Stimulated activated naive CD4-positive, alpha-beta T cell treated with Interleukin-2 at 50 U/mL for 16 hours (primary cell): ENCODE measurements around the gene DHRS7B.
"Not testable (repeated sequence)": the region's sequence is repeated elsewhere in the genome, so short reads cannot be mapped to it uniquely, and the experiment has no call there.

Experiments
- DNase-seq: peaks from one replicate; lab custom pipeline; 2025; lab: John Stamatoyannopoulos, UW

The DHRS7B gene, protein sequence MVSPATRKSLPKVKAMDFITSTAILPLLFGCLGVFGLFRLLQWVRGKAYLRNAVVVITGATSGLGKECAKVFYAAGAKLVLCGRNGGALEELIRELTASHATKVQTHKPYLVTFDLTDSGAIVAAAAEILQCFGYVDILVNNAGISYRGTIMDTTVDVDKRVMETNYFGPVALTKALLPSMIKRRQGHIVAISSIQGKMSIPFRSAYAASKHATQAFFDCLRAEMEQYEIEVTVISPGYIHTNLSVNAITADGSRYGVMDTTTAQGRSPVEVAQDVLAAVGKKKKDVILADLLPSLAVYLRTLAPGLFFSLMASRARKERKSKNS

GRCh38 chr17:21126645-21127508 is at the start of gene DHRS7B:
TSS of gene DHRS7B (plus strand) at chr17:21126964. CDS start at chr17:21126972, 8 bp downstream.
- peak; percentile 96 for DNase-seq

- DNase-seq: no peak
These were observed 49.5 kb upstream of the DHRS7B start for GRCh38 chr17:21077281-21077680.

DNA sequence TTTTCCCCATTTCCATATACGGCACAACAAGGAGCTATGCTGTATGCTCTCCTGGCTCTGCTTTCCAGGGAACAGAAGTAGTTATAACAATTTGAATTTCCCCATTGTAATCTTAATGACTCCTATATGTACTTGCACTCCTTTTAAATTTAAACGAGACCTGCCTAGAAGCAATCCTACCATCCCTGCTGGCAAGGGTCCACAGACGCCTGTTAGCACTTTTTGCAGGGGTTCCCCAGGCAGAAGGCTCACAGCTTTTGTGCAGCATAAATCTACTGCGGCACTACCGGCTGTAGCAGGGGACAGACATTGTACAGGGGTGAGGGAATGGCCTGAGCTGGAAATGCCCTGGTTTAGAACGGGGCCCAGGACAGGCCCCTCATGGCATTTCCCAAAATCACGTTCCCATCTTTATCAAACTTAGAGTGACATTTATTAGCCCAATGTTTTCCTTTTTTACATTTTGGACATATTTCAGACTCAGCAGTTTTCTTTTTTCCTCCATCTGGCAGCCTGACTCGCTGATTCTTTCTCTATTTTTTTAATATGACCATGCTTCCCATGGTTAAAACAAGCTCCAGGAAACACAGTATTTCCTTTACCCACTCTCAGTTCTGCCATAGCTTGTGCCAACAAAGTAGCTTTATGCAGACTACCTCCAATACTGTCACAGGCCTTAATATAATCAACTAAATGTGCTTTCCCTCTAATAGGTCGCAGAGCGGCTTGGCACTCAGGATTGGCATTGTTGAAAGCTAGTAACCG is 48.6 kb upstream of the DHRS7B start:
- DNase-seq: no peak

DNA sequence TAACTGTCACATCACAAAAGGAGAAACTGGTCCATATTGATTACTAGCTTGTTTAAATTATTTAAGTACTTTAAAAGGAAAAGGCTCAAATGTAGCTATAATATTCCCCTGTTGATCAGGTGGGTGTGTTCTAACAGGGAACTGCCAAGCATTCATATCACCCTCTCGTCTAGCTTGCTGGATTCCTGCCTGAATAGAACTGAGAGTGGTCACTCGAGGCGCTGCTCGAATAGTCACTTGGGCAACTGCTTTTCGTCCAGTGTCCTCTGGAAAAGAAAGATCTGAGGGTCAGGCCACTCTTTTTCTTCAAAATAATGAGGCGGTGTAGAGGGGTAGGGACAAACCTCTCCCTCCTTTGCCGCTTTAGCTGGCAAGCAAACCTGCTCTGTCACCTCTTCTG is 47.6 kb upstream of the DHRS7B start:
- no peak for DNase-seq

GRCh38 chr17:21082001-21082436 is 44.7 kb upstream of the DHRS7B start:
- DNase-seq: no peak

DNA sequence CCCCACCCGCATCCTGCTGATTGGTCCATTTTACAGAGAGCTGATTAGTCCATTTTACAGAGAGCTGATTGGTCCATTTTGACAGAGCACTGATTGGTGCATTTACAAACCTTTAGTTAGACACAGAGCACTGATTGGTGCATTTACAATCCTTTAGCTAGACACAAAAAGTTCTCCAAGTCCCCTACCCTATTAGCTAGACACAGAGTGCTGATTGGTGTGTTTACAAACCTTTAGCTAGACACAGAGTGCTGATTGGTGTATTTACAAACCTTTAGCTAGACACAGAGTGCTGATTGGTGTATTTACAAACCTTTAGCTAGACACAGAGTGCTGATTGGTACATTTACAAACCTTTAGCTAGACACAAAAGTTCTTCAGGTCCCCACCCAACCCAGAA is 41.5 kb upstream of the DHRS7B start:
- DNase-seq: not testable (repeated sequence)

DNA sequence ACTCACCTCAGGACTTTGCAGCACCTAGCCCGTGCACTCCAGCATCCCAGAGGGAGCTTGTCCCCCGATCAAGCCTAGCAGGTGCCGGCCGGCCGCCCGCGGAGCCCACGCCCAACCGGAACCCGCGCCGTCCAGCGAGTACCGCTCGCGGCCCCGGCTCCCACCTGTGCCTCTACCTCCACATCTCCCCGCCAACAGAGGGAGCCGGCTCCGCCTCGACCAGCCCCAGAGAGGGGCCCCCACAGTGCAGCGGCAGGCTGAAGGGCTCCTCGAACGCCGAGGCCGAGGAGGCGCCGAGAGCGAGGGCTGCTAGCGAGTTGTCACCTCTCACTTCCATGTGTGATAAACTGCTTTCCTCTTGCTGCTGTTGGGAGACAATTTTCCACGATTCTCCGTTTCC is 41.1 kb upstream of the DHRS7B start:
- no peak for DNase-seq

DNA sequence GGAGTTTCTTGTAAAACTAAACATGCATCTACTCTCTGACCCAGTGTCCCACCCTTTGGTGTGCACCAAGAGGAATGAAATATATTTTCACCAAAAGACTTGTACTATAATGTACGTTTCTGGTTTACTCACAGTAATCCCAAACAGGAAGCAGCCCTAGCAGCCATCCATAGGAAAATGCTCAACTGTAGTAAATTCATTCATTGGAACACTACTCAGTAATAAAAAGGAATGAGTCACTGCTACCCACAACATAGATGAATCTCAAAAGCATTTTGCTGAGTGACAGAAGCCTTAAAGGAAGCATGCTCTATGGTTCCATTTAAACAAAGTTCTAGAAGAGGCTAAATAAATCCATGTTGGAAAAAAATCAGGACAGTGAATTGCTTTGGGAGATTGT is 37.6 kb upstream of the DHRS7B start:
- no peak for DNase-seq

DNA sequence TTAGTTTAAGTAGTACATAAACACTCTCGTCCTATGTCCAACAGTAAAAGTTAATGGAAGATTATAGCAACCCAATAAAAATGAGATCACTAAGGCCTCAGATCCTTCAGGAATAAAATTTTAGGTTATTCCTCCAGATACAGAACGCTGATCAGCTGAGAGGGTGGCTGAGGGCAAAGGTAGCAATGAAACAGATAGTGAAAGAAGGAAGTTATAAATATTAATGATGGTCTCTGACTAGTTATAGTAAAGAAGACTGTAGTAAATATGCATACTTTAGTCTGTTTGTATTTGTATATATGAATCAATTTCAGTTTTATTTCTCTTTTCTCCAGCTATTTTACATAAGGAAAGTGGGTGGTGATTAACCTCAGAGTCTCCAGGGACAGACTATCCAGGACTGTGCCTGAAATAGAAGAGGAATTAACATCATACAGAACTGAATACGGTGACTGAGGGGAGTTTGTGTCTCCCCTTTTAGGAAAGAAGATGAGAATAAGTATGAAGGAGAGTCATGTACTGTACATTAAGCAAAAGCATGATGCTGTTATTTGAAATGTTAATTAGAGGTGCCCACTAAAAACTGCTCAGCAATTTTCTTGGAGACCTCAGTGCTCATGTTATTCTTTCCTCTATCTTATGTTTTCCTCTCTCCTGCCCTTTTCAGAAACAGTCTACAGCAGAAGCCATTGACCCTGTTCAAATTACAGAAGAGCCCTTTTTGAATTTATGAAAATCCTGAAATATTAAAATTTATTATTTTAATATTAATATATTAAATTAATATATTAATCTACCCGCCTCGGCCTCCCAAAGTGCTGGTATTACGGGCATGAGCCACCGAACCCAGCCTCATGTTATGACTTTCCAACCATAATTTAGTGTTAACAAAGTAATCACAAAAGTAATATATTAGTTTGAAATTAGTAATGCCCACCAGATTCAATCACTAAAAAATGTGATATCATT is 36.5 kb upstream of the DHRS7B start:
- DNase-seq: no peak

DNA sequence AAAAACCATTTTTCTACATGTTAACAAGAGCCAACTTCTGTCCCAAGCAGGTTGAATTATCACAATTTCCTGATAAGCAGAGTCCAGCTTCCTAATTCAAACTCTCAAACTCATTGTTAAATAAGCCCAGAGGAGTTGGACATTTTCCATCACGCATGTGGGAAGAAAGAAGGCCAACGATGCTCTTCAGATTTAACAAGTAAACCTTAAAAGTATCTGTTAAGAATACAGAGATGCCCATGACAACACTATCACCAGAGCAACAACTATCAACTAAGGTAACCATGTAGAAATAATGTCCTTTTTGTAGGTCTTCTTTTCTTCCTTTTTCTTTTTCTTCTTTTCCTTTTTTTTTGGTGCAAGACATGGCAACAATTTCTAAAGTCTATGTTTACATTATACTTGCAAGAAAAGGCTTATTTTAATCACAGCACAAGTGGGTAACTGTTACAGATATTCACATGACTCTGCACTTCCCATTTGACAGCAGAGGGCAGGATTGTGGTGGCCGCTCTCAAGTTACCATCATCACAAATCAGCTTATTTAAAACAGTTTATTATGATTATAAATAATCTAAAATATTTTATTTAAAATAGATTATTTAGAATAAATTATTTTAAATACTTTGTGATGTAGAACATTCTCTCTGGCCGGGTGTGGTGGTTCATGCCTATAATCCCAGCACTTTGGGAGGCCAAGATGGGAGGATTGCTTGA is 35.7 kb upstream of the DHRS7B start:
- DNase-seq: no peak

GRCh38 chr17:21094298-21094704 is 32.5 kb upstream of the DHRS7B start:
- DNase-seq: no peak

DNA sequence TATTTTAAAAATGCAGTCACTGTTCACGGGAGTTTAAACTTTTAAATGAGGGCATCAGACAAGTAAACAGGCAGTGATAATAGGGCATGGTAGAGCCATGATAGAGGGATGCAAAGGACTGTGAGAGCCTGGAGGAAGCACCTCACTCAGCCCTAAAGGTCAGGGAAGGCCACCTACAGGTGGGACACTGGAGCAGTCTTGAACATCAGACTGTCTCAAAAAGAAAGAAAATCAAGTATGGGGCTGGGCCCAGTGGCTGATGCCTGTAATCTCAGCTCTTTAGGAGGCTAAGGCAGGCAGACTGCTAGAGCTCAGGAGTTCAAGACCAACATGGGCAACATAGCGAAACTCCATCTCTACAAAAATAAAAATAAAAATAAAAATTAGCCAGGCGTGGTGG is 31.0 kb upstream of the DHRS7B start:
- DNase-seq: no peak

DNA sequence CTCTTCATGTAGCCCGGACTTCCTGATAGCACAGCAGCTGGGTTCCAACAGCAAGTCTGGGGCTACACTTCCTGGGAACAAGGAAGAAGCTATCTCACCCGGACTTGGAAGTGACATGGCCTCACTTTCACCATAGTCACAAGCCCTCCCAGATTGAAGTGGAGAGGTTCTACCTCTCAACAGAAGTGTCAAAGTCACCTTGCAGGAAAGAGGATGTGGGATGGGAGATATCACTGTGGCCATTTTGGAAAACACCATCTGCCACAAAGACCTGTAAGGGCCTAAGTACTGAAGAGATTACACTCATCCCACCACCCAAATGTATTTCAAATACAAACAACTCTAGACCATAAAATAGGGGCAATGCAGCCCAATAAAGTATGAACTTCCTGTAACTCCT is 29.9 kb upstream of the DHRS7B start:
- no peak for DNase-seq

- peak; percentile 58 for DNase-seq
These were observed 27.7 kb upstream of the DHRS7B start for GRCh38 chr17:21098934-21099689.

GRCh38 chr17:21100636-21101035 is 26.1 kb upstream of the DHRS7B start:
- DNase-seq: no peak

DNA sequence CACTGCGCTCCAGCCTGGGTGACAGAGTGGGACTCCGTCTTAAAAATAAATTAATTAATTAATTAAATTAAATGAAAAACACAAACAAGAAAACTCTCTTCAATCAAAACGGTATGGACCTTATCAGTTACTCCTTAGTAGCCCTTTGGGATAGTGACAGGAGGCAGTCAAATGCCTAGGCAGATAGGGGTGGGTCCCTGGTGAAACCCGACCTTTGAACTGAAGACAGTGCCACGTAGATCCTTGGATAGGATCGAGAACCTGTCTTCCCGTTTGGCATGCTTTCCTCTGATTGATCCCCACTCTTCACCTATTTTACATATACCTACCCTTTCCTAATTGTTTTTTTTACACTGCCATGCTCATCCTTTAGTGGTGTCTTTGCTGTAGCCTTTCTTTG is 22.2 kb upstream of the DHRS7B start:
- no peak for DNase-seq

DNA sequence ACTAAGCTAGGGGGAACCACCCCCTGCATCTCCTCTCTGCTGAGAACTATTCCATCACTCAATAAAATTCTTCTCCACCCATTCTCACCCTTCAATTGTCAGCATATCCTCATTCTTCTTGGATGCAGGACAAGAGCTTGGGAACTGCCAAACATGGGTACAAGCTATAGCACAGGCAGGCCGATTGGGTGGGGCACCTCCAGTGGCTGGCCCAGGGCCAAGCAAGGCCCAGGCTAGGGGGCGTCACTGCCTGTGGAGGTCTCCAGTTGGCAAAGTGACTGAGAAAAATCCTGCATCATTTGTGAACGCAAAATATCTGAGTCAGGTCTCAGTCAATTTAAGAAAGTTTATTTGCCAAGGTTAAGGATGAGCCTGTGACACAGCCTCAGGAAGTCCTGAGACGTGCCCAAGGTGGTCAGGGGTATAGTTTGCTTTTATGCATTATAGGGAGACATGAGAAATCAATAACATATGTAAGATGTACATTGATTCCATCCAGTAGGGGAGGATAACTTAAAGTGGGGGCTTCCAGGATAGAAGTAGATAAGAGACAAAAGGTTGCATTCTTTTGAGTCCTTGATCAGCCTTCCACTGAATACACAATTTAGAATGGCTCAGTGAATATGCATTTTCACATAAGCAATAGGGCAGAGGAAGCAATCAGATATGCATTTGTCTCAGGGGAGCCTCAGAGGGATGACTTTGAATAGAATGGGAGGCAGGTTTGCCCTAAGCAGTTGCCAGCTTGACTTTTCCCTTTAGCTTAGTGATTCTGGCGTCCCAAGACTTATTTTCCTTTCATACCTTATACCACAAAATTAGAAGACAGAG is 21.5 kb upstream of the DHRS7B start:
- no peak for DNase-seq

- DNase-seq: no peak
These were observed 20.4 kb upstream of the DHRS7B start for GRCh38 chr17:21106316-21106715.

GRCh38 chr17:21107067-21107650 is 19.6 kb upstream of the DHRS7B start:
- DNase-seq: not testable (repeated sequence)
